ENCODE measurements around the gene RFPL4A.
"Not testable (repeated sequence)": the region's sequence is repeated elsewhere in the genome, so short reads cannot be mapped to it uniquely, and the experiment has no call there.

Gene RFPL4A

DNA sequence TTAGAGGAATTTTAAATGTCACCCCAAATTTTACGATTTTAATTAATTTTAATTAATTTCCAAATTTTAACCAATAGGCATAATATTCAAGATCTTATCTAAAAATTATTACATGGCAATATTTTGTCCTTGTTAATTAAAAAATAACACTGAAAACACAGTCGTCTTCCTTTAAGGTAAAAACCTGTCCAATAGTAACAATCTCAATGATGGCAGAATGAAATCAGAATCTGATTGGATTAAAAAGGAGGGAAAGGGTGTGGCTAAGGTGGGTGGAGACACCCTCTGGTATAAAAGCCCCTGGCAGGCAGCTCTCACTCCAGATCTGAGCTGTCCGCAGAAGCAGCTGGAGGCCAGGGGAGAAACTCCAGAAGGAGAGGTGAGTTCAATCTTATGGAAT, at the start of gene RFPL4A:
Gene RFPL4A (plus strand): TSS at position 301 of the 400 bp plus-strand sequence. CDS start 2,704 bp downstream, outside the sequence.
- not testable (repeated sequence) for DNase-seq

DNA sequence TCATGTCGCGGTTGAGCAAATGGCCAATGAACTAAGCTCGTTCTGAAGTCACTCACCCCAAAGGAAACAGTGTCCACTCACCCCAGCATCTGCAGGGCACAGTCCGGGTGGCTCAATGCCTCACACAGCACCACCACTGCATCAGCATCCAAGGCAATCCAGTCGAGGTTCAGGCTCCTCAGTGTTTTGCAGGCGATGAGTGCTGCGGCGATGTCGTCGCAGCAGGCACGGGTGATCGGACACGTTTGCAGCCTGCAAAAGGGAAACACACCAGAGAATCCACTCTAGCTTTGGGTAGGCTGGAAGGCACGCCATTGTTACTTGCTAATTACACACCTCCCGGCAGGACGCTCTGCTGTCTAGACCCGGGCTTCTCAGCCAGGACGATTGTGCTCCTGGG, 47.2 kb upstream of the RFPL4A start:
- DNase-seq, result no peak

DNA sequence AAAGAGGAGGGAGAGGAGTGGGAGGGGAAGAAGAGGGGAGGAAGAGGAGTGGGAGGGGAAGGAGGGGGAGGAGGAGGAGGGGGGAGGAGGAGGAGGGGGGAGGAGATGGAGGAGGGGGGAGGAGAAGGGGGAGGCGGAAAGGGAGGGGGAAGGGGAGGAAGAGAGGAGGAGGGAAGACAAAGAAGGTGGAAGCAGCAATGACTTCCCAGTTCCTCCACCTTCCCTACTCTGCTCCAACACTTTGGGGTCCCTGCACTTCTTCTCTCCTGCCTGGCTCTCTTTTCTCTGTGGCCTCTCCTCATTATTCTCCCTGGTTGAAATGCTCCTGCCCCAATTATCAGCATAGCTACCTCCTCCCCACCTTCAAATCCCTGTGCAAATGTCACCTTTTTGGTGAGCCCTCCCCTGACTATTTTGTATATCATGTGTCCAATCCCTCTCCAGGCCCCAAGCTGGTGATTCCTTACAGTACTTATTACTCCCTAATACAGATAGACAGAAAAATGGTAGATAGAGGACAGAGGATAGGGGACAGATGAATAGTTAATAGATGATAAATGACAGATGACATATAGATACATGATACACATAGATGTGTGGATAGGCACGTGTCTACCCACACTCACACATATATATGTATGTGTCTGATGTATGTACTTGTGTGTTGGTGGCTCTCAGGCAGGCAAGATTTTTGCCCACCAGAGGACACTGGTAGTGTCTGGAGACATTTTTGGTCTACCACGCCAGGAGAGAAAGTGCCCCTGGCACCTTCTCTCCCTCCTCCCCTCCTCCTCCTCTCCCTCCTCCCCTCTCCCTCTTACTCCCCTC, 45.9 kb upstream of the RFPL4A start:
- no peak for DNase-seq

DNA sequence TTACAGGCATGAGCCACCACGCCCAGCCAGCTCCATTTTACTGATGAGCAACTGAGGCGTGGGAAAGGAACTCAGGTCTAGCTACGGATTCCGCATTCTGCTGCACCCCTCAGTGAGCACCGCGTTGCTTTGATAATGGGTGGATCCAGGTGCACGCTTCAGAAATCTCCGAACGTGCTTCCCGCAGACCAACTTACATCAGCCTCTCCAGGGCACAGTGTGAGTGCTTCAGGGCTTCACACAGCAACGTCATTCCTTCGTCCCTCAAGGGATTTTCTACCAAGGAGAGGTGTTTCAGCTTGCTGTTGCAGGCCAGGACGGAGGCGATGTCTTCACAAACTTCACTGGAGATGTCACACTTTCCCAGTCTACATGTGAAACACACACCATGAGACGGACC, 42.4 kb upstream of the RFPL4A start:
- DNase-seq, result no peak

DNA sequence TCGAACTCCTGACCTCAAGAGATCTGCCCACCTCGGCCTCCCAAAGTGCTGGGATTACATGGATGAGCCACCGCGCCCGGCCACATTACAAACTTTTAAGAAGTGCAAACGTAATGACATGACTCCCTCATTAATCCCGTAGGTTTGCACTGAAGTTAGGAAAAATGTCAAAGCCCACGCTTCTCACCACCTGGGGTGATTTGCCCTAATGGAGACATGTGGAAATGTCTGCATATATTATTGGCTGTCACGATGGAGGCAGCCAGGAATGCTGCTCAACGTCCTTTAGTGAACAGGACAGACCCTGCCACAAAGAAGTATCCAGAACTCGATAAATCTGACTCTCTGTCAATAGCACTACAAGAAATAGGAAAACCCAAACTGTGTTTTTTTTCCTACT, 41.6 kb upstream of the RFPL4A start:
- DNase-seq, result no peak

DNA sequence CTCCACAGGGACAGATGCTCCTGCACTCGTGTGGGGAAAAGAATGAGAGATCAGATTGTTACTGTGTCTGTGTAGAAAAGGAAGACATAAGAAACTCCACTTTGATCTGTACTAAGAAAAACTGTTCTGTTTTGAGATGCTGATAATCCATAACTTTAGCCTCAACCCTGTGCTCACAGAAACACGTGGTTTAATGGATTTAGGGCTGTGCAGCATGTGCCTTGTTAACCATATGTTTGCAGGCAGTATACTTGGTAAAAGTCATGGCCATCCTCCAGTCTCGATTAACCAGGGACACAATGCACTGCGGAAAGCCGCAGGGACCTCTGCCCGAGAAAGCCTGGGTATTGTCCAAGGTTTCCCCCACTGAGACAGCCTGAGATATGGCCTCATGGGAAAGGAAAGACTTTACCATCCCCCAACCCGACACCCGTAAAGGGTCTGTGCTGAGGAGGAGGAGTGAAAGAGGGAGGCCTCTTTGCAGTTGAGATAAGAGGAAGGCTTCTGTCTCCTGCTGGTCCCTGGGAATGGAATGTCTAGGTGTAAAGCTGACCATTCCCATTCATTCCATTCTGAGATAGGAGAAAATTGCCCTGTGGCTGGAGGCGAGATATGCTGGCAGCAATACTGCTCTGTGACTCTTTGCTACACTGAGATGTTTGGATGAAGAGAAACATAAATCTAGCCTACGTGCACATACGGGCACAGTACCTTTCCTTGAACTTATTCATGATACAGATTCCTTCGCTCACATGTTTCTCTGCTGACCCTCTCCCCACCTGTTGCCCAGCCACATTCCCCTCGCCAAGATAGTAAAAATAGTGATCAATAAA, 40.8 kb upstream of the RFPL4A start:
- not testable (repeated sequence) for DNase-seq

DNA sequence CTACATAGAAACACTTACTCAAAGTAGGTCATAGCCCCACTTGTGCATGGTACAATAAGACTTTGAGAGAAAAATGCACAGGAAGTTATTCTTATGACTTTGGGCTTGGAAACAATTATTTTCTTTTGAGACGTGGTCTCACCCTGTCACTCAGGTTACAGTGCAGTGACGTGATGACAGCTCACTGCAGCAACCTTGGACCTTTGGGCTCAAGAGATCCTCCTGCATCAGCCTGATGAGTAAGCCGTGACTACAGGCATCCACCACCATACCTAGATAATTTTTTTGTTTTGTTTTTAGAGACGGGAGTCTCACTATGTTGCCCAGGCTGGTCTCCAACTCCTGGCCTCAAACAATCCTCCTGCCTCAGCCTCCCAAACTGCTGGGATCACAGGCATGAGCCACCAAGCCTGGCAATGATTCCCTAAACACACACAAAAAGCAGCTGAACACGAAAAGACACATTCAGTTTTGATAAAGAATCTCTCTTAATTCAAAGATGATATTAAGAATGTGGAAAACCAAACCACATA, 38.6 kb upstream of the RFPL4A start:
- no peak for DNase-seq

DNA sequence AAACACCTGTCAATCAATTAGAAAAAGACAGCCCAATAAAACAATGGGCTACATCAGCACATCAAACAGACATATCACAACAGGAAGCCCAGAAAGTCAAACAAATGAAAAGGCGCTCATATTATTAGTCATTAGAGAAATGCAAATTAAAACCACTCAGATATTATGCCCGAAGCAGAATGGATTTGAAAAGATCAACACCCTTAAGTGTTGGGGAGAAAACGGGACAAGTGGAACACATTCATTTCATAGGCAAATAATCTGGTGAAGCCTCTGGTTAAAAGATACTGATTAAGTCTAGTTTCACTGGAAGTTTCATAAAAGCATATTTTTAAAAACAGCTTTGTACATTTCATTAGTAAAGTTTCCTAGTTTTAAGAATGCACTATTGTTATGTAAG, 38.1 kb upstream of the RFPL4A start:
- no peak for DNase-seq

DNA sequence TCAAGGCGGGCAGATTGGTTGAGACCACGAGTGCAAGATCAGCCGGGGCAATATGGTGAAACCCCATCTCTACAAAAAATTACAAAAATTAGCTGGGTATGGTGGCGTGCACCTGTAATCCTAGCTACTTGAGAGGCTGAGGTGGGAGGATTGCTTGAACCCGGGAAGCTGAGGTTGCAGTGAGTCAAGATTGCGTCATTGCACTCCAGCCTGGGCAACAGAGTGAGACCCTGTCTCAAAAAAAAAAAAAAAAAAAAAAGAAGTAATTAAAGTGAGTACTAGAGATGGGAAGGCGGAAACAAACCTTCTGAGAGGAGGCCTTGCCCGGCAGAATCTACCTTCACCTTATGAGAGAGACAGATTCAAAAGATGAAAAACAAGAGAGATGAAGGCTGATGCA, 35.4 kb upstream of the RFPL4A start:
- DNase-seq, result no peak

DNA sequence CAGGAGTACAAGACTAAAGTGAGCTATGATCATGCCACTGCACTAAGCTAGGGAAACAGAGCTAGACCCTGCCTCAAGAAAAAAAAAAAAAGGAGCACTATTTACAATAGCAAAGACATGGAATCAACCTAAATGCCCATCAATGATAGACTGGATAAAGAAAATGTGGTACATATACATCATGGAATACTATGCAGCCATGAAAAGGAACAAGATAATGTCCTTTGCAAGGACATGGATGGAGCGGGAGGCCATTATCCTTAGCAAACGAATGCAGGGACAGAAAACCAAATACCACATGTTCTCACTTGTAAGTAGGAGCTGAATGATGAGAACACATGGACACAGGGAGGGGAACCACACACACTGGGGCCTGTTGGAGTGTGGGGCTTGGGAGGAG, 28.5 kb upstream of the RFPL4A start:
- DNase-seq, result not testable (repeated sequence)

DNA sequence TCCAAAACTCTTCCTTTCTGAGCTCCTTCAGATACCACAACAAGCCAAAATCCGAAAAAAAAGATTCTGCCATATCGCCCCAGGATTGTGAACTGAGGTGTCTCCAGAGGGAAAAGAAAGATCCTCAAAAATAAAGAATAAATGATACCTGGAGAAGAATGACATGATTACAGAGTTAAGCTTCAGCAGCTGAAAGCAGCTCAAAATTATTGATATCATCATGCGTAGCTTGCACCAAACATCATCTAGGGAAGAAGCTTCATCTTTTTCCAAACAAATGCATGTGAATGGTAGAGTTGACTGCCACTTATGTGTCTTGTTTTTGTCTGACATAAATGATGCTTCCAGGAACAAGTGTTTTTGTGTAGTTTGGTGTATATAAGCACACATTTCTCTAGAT, 20.6 kb upstream of the RFPL4A start, which contains the start of gene NLRP9:
Gene NLRP9 (minus strand): TSS at position 101 of the 400 bp plus-strand sequence. CDS start 28 bp downstream, at position 73.
- DNase-seq, result no peak

DNA sequence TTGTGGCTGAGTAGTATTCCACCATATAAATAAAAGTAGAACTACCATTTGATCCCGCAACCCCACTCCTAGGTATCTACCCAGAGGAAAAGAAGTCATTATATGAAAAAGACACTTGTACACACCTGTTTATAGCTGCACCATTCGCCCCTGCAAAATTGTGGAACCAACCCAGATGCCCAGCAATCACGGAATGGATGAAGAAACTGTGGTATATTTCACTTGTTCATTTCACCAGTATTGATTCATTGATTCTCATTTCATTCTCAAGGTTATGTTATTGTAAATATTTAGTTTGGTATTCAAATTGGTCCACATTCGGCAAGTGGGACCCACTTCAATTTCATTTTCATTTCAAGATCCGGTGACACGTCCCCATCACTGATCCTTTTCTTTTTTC, 8.2 kb upstream of the RFPL4A start:
- no peak for DNase-seq

DNA sequence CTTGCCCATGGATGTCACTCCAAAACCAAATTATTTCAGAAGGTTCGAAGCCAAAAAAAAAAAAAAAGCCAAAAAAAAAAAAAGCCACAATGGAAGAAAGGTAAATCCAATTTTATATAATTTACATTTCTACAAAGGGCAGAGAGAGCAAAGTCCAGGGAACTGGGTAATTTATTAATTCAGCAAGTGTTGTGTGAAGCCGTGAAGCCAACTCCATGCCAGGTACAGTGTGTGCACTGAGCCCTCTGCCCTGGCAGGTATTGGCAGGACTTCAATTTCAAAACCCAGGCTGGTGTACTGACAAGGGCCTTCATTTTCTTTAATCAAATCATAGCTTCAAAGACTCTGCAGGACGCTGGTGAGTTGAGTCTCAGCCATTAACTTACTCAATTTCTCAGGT, 5.5 kb upstream of the RFPL4A start:
- DNase-seq, result no peak

DNA sequence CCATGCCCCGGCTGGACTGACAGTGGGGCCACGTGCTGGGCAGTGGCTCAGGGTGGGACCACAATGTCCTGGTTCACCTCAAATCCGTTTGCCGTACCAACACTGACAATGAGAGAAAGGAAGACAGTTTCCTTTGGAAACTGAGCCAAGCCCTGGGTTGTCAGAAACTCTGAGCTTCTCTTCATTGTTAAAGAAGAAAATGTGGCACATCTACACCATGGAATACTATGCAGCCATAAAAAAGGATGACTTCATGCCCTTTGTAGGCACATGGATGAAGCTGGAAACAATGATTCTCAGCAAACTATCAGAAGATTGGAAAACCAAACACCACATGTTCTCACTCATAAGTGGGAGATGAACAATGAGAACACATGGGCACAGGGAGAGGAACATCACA, 2.1 kb upstream of the RFPL4A start:
- not testable (repeated sequence) for DNase-seq

DNA sequence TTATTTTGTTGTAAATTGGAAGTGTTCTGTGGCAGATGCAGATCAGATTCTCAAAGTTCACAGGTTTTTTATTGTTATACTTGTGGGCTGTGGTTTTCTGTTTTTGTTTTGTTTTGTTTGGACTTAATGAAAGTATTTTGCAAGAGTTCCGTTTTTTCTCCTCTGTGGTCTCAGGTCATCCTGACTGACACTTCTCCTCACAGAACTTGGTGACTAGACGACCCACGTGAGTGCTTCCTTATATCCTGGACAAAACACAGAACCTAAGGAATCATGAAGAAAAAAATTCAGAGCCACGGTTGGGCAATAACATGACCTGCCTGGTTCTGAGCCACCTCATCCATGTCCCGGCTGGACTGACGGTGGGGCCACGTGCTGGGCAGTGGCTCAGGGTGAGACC, 7.6 kb downstream of the RFPL4A start:
- no peak for DNase-seq

DNA sequence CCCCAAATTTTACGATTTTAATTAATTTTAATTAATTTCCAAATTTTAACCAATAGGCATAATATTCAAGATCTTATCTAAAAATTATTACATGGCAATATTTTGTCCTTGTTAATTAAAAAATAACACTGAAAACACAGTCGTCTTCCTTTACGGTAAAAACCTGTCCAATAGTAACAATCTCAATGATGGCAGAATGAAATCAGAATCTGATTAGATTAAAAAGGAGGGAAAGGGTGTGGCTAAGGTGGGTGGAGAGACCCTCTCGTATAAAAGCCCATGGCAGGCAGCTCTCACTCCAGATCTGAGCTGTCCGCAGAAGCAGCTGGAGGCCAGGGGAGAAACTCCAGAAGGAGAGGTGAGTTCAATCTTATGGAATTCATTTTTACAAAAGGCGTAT, 9.9 kb downstream of the RFPL4A start, which contains the start of gene RFPL4AL1:
Gene RFPL4AL1 (plus strand): TSS at position 301 of the 400 bp plus-strand sequence. CDS start 2,687 bp downstream, outside the sequence.
- not testable (repeated sequence) for DNase-seq

DNA sequence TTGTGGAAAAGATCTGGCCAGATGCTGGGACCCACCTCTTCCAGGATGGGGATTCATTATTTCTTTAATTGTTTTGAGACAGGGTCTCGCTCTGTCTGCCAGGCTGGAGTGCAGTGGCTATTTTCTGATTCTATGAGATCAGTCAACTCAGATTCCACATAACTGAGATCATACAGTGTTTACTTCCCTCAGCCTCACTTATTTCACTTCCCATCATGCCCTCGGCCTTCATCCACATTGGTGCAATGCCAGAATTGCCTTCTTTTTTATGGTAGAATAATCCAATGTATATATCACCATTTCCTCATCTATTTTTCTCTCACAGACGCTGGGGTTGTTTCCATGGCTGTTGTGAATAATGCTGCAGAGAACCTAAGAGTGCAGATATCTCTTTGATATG, 10.7 kb downstream of the RFPL4A start:
- not testable (repeated sequence) for DNase-seq

DNA sequence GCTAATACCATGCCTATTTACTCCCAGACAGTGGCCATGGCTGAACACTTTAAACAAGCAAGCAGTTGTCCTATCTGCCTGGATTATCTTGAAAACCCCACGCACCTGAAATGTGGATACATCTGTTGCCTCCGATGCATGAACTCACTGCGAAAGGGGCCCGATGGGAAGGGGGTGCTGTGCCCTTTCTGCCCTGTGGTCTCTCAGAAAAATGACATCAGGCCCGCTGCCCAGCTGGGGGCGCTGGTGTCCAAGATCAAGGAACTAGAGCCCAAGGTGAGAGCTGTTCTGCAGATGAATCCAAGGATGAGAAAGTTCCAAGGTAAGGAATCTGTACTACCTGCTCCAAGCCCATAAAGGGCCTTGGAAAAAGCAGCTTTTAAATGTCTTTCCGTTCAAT, 18.6 kb downstream of the RFPL4A start:
- DNase-seq, result no peak

DNA sequence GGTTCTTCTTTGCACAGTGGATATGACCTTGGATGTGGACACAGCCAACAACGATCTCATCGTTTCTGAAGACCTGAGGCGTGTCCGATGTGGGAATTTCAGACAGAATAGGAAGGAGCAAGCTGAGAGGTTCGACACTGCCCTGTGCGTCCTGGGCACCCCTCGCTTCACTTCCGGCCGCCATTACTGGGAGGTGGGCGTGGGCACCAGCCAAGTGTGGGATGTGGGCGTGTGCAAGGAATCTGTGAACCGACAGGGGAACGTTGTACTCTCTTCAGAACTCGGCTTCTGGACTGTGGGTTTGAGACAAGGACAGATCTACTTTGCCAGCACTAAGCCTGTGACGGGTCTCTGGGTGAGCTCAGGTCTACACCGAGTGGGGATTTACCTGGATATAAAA, 19.4 kb downstream of the RFPL4A start:
- no peak for DNase-seq

DNA sequence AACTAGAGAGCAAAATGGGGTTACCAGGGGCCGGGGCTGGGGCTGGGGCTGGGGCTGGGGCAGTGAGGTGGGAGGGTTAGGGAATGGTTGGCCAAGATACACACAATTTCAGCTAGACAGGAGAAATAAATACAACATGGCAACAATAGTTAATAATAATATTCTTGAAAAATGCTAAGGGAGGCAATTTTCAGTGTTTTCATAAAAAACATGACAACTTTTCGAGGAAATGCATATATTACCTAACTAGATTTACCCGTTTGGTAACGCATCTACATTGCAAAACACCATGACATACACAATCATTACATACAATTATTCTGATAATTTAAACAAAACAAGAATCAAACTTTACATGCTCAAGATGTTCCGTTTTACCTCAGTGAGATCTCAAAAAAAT, 22.2 kb downstream of the RFPL4A start:
- no peak for DNase-seq

DNA sequence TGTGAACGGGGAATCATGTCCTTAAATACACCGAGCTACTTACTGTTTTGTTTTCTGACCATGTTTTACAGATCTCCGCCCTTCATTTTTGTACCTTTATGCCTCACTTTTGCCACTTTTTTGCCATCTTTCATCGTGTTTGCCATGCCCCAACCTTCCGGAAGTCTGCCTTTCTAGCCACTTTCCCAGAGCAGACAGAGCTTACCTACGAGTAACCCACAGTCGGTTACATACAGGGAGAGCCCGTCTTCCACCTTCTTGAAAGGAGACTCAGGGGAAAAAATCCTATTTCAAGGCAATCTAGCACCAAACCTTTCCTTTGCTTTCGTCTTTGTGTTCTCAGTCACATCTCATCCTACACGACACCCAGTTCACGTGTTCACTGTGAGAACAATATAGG, 36.1 kb downstream of the RFPL4A start:
- no peak for DNase-seq

DNA sequence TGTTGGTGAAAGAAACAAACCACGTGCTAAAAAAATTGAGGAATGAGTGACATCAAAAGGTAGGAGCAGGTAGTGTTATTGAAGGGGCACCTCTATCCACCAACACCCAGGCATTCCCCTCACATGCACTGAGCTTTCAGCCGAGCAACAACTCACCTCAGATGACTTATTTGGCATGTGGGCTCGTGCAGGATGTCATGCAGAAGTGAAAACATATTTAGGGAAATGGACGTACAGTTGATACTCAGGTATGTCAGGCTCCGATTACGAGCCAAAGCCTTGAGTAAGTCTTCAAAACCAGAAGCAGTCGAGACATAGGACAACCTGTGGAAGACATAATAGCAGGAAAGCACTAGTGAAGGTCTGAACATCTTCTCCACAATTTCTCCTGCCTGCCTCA, 42.5 kb downstream of the RFPL4A start:
- DNase-seq, result no peak

DNA sequence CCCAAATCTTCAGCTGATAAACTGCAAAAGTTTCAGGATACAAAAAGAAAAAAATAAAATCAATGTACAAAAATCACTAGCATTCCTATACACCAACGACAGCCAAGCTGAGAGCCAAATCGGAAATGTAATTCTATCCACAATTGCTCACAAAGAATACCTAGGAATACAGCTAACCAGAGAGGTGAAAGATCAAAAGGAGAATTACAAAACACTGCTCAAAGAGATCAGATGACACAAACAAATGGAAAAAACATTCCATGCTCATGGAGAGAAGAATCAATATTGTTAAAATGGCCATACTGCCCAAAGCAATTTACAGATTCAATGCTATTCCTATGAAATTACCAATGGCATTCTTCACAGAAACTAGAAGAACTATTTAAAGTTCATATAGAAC, 43.4 kb downstream of the RFPL4A start:
- no peak for DNase-seq

All from activated CD4-positive, alpha-beta T cell treated with anti-CD3 and anti-CD28 coated beads for 1 hour (primary cell).